Ammon's horn (tissue), 1 donor: ENCODE data around the gene TERB1.
"Not testable (repeated sequence)": the region's sequence is repeated elsewhere in the genome, so short reads cannot be mapped to it uniquely, and the experiment has no call there.

ENCODE experiments used
- DNase-seq: peaks from one replicate; pipeline ENCODE4 v3.0.0-alpha.2; 2016; ENCODE audit warnings: low spot score

Gene TERB1

GRCh38 chr16:66814734-66815133 is 13.3 kb upstream of the TERB1 start:
- no peak for DNase-seq

- DNase-seq, result peak; percentile 27
These were observed 9.7 kb upstream of the TERB1 start for GRCh38 chr16:66811043-66811442.

GRCh38 chr16:66810391-66810790 is 9.0 kb upstream of the TERB1 start:
- no peak for DNase-seq

GRCh38 chr16:66809765-66810164 is 8.4 kb upstream of the TERB1 start:
- DNase-seq, result no peak

GRCh38 chr16:66802159-66802558 is 775 bp upstream of the TERB1 start:
- no peak for DNase-seq

- DNase-seq, result no peak
These were observed 528 bp downstream of the TERB1 start for GRCh38 chr16:66800856-66801255.

GRCh38 chr16:66798161-66798560 is 3.2 kb downstream of the TERB1 start:
- DNase-seq, result no peak

GRCh38 chr16:66793984-66794383 is 7.4 kb downstream of the TERB1 start:
- DNase-seq, result not testable (repeated sequence)

- DNase-seq, result no peak
These were observed 11.2 kb downstream of the TERB1 start for GRCh38 chr16:66790130-66790733.

- DNase-seq, result no peak
These were observed 14.0 kb downstream of the TERB1 start for GRCh38 chr16:66787427-66787826.

GRCh38 chr16:66786551-66786950 is 14.8 kb downstream of the TERB1 start:
- no peak for DNase-seq

- DNase-seq, result no peak
These were observed 24.9 kb downstream of the TERB1 start for GRCh38 chr16:66776457-66776856.

GRCh38 chr16:66774981-66775380 is 26.4 kb downstream of the TERB1 start:
- DNase-seq, result no peak

GRCh38 chr16:66758086-66758485 is 43.3 kb downstream of the TERB1 start:
- DNase-seq, result no peak

GRCh38 chr16:66754819-66755218 is 46.6 kb downstream of the TERB1 start:
- DNase-seq, result no peak

GRCh38 chr16:66754211-66754610 is 47.2 kb downstream of the TERB1 start:
- DNase-seq, result no peak

- DNase-seq, result no peak
These were observed 48.4 kb downstream of the TERB1 start for GRCh38 chr16:66752958-66753357.

GRCh38 chr16:66752379-66752778 is 49.0 kb downstream of the TERB1 start:
- no peak for DNase-seq

- no peak for DNase-seq
These were observed 49.4 kb downstream of the TERB1 start for GRCh38 chr16:66751992-66752322.

GRCh38 chr16:66751303-66751991 is 49.9 kb downstream of the TERB1 start, which contains the start of gene DYNC1LI2:
DYNC1LI2 (minus strand) TSS chr16:66751609; CDS start chr16:66751591, 18 bp downstream.
- peak; percentile 86 for DNase-seq

GRCh38 chr16:66751053-66751302 is 50.4 kb downstream of the TERB1 start:
- DNase-seq, result no peak

GRCh38 chr16:66750279-66751052 is 50.9 kb downstream of the TERB1 start:
- no peak for DNase-seq

- peak; percentile 52 for DNase-seq
These were observed 54.7 kb downstream of the TERB1 start for GRCh38 chr16:66746682-66747081.
